NCI-H446 (cell line): ENCODE results near the gene CYP8B1.
A peak's percentile ranks its signal among the peaks of the same experiment; 100 is the strongest.

Experiments
- DNase-seq, 2 experiments: peaks; one replicate each; lab custom pipeline; 2025; lab: John Stamatoyannopoulos, UW

CYP8B1 gene

GRCh38 chr3:42852441-42852840 is 23.2 kb downstream of the CYP8B1 start:
- no peak for DNase-seq

DNA sequence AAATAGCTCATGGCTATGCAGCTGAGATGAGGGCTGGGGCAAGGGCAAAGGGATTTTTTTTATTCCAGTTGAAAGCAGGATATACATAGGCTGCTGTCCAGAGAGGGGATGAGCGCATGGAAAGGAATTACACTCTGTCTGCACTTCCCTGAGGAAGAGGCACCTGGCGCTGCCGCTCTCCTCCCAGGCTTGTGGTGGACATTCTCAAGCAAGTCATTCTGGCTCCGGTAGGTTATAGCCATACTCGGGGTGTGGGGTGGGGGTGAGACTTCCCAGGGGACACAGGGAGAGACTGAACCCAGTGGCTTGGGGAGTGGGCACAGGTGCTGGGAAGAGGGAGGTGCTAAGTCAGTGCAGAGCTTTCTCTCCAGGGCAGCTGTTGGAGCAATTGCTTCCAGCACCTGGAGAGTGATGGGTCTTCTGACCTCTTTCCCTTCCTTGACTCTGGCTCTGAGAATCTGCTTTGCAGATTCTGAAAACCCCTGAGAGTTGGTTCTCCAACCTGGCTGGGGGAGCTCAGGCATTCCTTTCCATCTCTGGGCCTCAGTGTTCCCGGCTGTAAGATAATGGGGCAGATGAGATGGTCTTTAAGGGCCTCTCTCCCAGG is 24.3 kb downstream of the CYP8B1 start:
- no peak for DNase-seq

DNA sequence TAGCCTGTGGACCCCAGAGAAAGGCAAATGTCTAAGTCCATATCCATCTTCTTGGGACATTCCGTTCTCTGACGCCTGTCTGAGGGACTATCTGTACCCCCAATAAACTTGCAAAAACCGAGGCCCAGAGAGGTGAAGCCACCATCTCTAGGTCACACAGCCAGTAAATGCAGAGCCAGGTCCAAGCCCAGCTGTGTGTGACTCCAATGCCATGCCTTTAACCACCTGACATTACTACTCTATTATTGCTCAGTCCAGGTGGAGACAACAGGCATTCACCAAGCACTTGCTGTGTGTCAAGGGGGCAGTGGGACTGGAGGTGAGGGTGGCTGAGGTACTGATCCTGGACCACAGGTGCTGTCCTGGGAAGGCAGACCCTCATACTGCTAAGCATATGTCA is 25.4 kb downstream of the CYP8B1 start:
- no peak for DNase-seq

DNA sequence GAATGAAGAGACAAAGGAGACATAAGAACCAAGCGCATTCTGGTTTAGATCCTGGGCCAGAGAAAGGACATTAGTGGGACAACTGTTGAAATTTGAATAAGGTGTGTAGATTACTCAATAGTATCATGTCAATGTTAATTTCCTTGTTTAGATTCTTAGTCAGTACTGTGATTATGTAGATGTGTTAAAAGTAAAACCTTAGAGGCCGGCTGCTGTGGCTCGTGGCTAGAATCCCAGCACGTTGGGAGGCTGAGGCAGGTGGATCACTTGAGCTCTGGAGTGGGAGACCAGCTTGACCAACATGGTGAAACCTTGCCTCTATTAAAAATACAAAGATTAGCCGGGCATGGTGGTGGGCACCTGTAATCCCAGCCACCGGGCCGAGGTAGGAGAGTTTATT is 26.7 kb downstream of the CYP8B1 start:
- DNase-seq, result no peak

GRCh38 chr3:42847731-42848130 is 27.9 kb downstream of the CYP8B1 start:
- DNase-seq, result no peak

DNA sequence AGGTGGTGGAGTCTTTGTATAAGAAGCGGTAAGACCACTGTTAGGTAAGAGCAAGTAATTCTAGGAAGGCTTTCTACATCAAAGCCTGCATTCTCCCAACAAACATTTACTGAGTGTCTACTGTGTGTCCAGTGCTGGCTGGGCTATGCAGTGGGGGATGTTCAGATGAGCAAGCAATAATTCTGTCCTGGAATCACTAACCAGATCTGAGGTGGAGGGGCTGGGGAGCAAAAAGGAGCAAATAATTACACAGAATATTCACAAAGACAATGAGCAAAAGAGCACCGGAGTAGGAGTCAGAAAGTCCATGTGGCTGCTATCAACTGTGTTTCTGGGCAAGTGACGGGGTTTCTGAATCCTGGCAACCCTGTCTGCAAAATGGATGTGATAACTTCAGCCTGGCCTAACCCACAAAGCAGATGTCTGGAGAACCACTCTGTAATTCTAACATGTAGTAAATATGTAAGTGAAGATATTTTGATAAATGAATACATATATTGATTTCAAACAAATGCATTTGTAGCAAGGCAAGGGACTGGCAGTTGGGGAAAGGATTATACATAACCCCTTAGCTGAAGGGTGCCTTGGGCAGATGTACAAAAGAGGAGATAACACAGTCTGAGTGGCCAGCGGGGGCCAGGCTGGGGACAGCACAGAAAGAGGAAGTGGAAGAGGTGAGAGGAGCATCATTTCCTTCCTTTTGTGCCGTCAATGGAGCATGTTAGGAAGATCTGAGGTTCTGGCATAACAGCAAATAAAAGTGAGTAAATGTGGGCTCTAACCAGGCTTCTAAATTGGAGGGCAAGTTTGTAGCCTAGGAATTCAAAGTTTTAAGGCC is 28.8 kb downstream of the CYP8B1 start:
- no peak for DNase-seq

DNA sequence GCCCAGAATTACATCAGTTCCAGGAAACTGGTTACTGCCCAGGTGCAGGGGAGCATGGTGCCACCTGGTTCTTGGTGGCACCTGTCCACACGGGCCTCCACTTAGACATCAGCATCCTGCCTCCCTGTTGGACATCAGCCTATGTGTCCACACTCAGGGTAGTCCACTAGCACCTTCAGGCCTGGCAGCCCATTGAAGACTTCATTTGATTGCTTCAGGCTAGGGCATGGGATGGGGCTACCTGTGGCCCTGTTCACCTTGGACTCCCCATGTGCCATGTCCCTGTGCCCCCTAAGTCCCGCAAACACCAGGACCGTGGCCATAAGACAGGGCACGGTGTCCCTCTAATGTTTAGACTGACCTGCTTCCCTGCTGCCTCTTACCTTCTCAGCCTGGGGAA is 30.9 kb downstream of the CYP8B1 start:
- DNase-seq, result no peak

DNA sequence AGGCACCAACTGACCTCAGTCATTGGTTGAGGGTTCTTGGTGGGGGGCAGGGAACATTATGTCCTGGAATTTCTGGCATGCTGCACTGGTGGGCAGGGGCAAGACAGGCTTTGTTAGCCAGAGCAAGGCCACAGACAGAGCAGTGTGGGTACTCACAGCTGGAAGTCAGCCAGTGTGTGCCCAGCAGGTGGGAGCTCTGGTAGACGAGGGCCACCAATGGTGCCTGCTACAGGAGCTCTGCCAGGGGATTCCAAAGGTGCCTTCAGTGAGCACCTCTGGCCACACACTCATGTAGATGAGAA is 31.3 kb downstream of the CYP8B1 start:
- DNase-seq, result no peak

DNA sequence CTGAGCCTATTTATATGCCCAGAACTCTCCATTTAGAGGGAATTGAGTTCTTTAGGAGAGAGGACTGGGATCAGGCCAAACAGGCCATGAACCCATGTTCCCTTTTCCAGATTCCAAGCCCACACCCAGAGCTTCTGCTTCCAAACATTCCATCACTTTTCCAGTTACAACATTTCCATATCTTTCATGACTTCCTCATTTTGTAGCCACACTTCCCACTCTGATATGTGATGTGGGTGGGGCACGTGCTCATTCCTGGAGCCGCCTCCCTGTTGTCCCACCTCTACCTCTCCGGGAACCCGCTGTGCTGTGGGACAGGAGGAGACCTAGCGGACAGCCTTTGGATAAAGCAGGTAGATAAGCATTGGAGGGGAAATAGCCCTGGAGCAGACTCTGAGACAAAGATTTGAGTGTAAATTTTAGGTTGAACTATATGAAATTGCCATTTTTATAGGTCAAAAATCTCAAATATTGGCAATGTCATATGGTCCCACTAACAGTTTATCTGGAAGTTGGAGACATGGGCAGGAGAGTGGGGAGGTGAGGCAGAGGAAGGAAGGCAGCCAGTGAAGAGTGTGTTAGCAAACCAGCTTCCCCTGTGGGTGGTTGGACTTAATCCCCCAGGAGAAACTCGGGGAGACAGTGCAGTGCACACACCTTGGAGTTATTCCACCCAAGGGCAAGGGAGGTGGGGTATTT is 31.8 kb downstream of the CYP8B1 start:
- DNase-seq, result no peak

- DNase-seq, result no peak
These were observed 34.3 kb downstream of the CYP8B1 start for GRCh38 chr3:42841332-42841731.

GRCh38 chr3:42839616-42840015 is 36.1 kb downstream of the CYP8B1 start:
- DNase-seq, result peak; percentile 6 to 63

DNA sequence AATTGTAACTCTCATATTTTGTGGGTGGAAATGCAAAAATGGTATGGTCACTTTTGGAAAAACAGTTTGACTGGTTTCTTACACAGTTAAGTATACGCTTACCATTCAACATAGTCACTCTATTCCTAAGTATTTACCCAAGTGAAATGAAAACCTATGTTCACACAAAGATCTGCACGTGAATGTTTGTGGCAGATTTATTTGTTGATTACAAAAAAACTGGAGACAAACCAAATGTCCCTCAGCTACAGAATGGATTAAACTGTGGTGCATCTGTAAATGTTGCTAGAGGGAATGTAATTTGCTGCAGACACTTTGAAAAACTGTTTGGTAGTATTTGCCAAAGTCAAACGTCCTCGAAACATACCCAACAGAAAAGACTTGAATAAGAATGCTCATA is 37.1 kb downstream of the CYP8B1 start:
- no peak for DNase-seq

DNA sequence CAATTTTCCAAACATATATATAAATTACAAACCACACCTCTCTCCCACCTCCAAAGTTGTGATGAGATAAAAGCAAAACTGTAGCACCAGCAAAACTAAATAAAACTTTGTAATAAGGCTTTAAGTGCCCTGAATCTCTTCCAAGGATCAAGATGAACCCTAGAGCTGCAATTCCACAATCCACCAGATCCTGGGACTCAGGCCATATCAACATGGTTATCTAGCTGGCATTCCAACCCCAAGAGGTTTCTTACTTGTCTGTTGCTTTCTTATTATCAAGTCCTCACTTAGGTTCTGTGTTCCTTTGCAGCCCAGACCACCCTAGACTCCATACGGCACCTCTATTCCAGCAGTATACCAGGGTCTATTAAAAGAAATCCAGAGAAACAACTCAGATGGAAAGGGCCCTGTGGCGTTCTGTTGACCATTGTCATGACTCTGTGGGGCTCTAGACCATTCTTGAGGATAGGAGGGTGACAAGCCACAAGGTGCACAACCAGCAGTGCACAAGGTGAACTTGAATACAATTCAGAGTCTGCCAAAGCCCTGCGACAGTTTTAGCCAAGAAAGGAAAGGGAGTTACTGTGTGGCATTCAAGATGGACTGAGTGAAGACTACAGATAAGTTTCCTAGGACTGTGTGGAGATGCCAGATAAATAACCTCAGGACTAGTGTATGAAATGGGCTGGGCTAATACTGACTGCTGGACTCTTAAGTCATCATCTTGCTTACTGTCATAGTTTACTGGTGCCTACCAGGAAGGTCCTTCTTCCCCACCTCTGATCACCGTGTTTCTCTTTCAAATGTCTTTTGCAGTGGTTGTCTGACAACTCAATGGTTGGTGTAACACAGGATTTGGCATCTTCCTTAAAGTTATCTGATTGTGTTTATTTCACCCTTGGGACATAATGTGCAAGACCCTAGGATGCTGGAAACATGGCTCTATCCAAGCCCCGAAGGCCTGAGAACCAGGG is 39.2 kb downstream of the CYP8B1 start:
- DNase-seq, result no peak

- peak in 1 of 2 experiments; percentile 65 for DNase-seq
These were observed 44.4 kb downstream of the CYP8B1 start for GRCh38 chr3:42831321-42831713.

DNA sequence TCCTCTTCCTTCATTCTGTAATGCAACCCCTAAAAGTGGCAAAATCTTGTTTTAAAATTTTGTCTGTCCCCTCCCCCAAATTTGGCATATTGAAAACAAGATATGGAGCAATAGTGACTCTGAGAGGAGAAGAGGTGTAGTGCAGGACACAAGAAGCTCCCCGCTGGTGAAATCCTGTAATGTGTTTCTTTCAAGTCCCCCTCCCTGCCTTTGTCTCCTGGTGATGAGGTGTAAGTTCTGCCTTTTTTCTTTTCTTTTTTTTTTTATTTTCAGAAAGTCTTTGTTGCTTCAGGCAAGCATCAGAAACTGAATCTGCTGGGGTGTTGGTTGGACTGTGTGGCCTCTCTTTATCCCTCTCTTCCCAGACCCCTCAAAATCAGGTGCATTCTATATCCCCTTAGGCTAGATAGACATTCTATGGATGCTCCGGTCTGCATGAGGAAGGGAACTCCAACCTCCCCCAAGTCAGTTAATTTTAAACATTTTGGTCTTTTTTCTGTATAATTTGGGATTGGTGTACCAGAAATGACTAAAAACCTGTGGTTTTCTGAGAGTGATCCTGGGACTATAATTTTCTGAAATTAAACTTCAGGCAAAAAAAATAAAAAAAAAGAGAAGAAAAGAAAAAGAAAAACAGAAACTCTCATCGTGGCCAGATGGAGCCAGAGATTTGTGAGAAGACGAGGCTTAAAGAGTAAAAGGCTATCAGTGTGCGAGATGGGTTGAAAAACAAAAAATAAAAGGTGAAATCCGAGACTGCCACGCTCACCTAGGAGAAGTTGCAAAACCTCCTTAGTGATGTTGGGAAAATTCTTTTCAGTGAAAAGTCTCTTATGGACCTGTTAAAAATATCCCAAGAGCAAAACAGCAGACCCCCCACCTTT is 45.0 kb downstream of the CYP8B1 start:
- DNase-seq, result peak; percentile 28 to 36

GRCh38 chr3:42829628-42830436 is 45.8 kb downstream of the CYP8B1 start:
- no peak for DNase-seq

GRCh38 chr3:42829083-42829627 is 46.5 kb downstream of the CYP8B1 start:
- no peak for DNase-seq

DNA sequence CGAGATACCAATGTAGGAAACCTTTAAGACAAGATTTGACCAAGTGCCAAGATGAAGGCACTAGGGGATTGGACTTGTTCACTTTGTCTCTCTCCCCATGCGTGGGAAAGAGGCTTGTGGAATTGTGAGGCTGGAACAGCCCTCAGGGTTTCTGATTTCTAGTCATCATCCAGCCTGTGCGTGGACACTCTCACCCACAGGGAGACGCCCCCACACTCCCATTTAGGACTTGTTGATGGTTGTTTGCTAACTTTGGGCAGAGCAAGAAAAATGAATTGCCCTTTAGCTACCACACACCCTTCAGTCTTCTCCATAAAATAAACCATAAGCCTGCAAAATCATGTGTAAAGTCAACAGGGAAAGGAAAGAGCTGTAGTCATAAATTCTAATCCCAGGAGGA is 48.0 kb downstream of the CYP8B1 start:
- DNase-seq, result no peak

DNA sequence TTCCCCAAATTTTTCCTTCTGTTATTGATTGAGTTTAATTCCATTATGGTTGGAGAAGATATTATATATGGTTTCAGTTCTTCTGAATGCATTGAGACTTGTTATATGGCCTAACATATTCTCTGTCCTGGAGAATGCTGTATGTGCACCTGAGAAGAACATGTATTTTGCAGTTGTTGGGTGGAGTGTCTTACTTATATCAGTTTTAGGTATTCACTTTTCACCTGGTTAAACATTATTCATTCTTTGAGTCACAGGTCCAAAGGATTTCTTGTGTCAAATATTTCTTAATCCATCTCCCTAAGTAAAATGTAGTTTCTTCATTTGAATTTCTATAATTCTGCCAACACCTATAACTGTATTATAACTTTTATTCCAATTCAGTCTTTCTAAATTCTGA is 48.7 kb downstream of the CYP8B1 start:
- DNase-seq, result no peak

GRCh38 chr3:42826141-42826540 is 49.5 kb downstream of the CYP8B1 start:
- no peak for DNase-seq
